Karpas-422 (cell line): ENCODE results near the gene MS4A6A. TPM values are rescaled to one million over a fixed set of nuclear protein-coding genes. Genes with fewer than 3 reads are reported as not detected.
A peak's percentile ranks its signal among the peaks of the same experiment; 100 is the strongest.
"Not testable (repeated sequence)": the region's sequence is repeated elsewhere in the genome, so short reads cannot be mapped to it uniquely, and the experiment has no call there.

ENCODE experiments used
- DNase-seq: peaks from one replicate; pipeline ENCODE4 v3.0.0-alpha.2; 2015
- H2AFZ ChIP-seq: fragments of 200-600 bp; sonication (generic); 2 replicates; pipeline ENCODE4 v1.6.1; 2014; ENCODE audit warnings: antibody characterized with exemption, low read length, mixed read lengths
- H3K27ac ChIP-seq: fragments of 200-600 bp; sonication (generic); 2 replicates; pipeline ENCODE4 v1.5.1; 2014; ENCODE audit warnings: mild to moderate bottlenecking, low read length, moderate library complexity
- H3K27me3 ChIP-seq: fragments of 200-600 bp; sonication (generic); 2 replicates; pipeline ENCODE4 v1.6.1; 2014; ENCODE audit warnings: low read length, mixed read lengths
- H3K36me3 ChIP-seq: fragments of 200-600 bp; sonication (generic); 2 replicates; pipeline ENCODE4 v1.6.1; 2014; ENCODE audit warnings: low read length, mixed read lengths; ENCODE audit not compliant: insufficient read depth
- H3K4me1 ChIP-seq: fragments of 200-600 bp; sonication (generic); 2 replicates; pipeline ENCODE4 v1.6.1; 2014; ENCODE audit warnings: mild to moderate bottlenecking, low read length, mixed read lengths
- H3K4me2 ChIP-seq: fragments of 200-600 bp; sonication (generic); 2 replicates; pipeline ENCODE4 v1.6.1; 2014; ENCODE audit warnings: low read length, low read depth, mild to moderate bottlenecking; ENCODE audit not compliant: poor library complexity, severe bottlenecking
- H3K4me3 ChIP-seq: fragments of 200-600 bp; sonication (generic); 2 replicates; pipeline ENCODE4 v1.5.1; 2014; ENCODE audit warnings: mild to moderate bottlenecking, antibody characterized with exemption, low read length, mixed read lengths
- H3K79me2 ChIP-seq: fragments of 200-600 bp; sonication (generic); 2 replicates; pipeline ENCODE4 v1.6.1; 2014; ENCODE audit warnings: mild to moderate bottlenecking, low read length, mixed read lengths
- H3K9ac ChIP-seq: fragments of 200-600 bp; sonication (generic); 2 replicates; pipeline ENCODE4 v1.6.0; 2014; ENCODE audit warnings: low read length
- H3K9me2 ChIP-seq: fragments of 200-600 bp; sonication (generic), shearing (Covaris generic); replicated peaks from 2 replicates; pipeline ENCODE4 v1.6.0; 2014; ENCODE audit warnings: mild to moderate bottlenecking, low read length, moderate library complexity; ENCODE audit not compliant: insufficient read depth
- H3K9me3 ChIP-seq: fragments of 300-700, 200-600 bp; sonication (generic); 2 replicates; pipeline ENCODE4 v1.6.1; 2014; ENCODE audit warnings: low read length, mixed read lengths
- H4K20me1 ChIP-seq: fragments of 200-600 bp; sonication (generic); 2 replicates; pipeline ENCODE4 v1.6.1; 2014; ENCODE audit warnings: mild to moderate bottlenecking, antibody characterized with exemption, low read length, low read depth; ENCODE audit not compliant: insufficient read depth
- total RNA-seq: library from RNA; depleted of rRNA; stranded (reverse); fragments of >200 nt; shearing (Covaris generic); gene quantifications from 2 replicates; pipeline ENCODE4 v1.2.3, GENCODE V29; 2014; ENCODE audit warnings: low replicate concordance

Gene MS4A6A
- total RNA-seq, 1 experiment from 2014 or later, result not detected

GRCh38 chr11:60133917-60134316 lies 49.0 kb downstream of the MS4A6A start:
- Histone ChIP-seq H3K79me2 (no peaks in the 10 kb centered on the region), H3K4me3 (no peak overlapping the region), H3K9me2 (no peaks in the 10 kb centered on the region), H3K36me3 (no peaks in the 10 kb centered on the region), H3K27me3 (no peaks in the 10 kb centered on the region), H3K9me3 (no peaks in the 10 kb centered on the region), H3K4me1 (peaks cover 5% of the 10 kb centered on the region), H3K27ac (no peak overlapping the region), H4K20me1 (no peaks in the 10 kb centered on the region), H3K4me2 (no peak overlapping the region), H2AFZ (no peak overlapping the region), H3K9ac (no peak overlapping the region)
- no peak for DNase-seq

GRCh38 chr11:60131912-60132311 lies 51.0 kb downstream of the MS4A6A start:
- Histone ChIP-seq H3K9me2 (no peaks in the 10 kb centered on the region), H3K27ac (no peak overlapping the region), H3K36me3 (no peaks in the 10 kb centered on the region), H3K9ac (no peak overlapping the region), H3K9me3 (no peaks in the 10 kb centered on the region), H3K79me2 (no peaks in the 10 kb centered on the region), H4K20me1 (no peaks in the 10 kb centered on the region), H3K4me3 (no peak overlapping the region), H3K27me3 (no peaks in the 10 kb centered on the region), H3K4me2 (no peak overlapping the region), H2AFZ (no peak overlapping the region), H3K4me1 (peaks cover 5% of the 10 kb centered on the region)
- no peak for DNase-seq

- Histone ChIP-seq H2AFZ (no peak overlapping the region), H3K9ac (no peak overlapping the region), H3K4me3 (no peak overlapping the region), H3K79me2 (no peaks in the 10 kb centered on the region), H3K4me2 (no peak overlapping the region), H3K27me3 (no peaks in the 10 kb centered on the region), H3K27ac (no peak overlapping the region), H3K4me1 (peaks cover 5% of the 10 kb centered on the region), H4K20me1 (no peaks in the 10 kb centered on the region), H3K9me2 (no peaks in the 10 kb centered on the region), H3K9me3 (no peaks in the 10 kb centered on the region), H3K36me3 (no peaks in the 10 kb centered on the region)
- DNase-seq, result peak; percentile 70
These were observed 52.4 kb downstream of the MS4A6A start for GRCh38 chr11:60130496-60130895.

- H3K4me2 ChIP-seq, result no peak overlapping the region
- no peak for DNase-seq
- no peaks in the 10 kb centered on the region for H3K9me3 ChIP-seq
- no peak overlapping the region for H3K9ac ChIP-seq
- H3K4me1 ChIP-seq, result peaks cover 12% of the 10 kb centered on the region
- no peak overlapping the region for H3K4me3 ChIP-seq
- H4K20me1 ChIP-seq, result no peaks in the 10 kb centered on the region
- no peaks in the 10 kb centered on the region for H3K9me2 ChIP-seq
- H3K79me2 ChIP-seq, result no peaks in the 10 kb centered on the region
- no peaks in the 10 kb centered on the region for H3K36me3 ChIP-seq
- H3K27me3 ChIP-seq, result no peaks in the 10 kb centered on the region
- H2AFZ ChIP-seq, result no peak overlapping the region
- no peak overlapping the region for H3K27ac ChIP-seq
These were observed 53.0 kb downstream of the MS4A6A start for GRCh38 chr11:60129853-60130252.

GRCh38 chr11:60128866-60129265 lies 54.0 kb downstream of the MS4A6A start:
- not testable (repeated sequence) for H3K27me3 ChIP-seq, H3K27ac ChIP-seq, H4K20me1 ChIP-seq, H3K9me2 ChIP-seq, DNase-seq, H3K36me3 ChIP-seq, H3K79me2 ChIP-seq, H3K9ac ChIP-seq, H3K4me2 ChIP-seq, H3K4me3 ChIP-seq, H3K9me3 ChIP-seq, H2AFZ ChIP-seq
- H3K4me1 ChIP-seq, result peaks cover 13% of the 10 kb centered on the region

GRCh38 chr11:60128376-60128775 lies 54.5 kb downstream of the MS4A6A start:
- H3K9me2 ChIP-seq, result no peaks in the 10 kb centered on the region
- no peaks in the 10 kb centered on the region for H3K79me2 ChIP-seq

GRCh38 chr11:60127311-60127811 lies 55.5 kb downstream of the MS4A6A start:
- Histone ChIP-seq H3K4me3 (no peak overlapping the region), H4K20me1 (no peaks in the 10 kb centered on the region), H3K27me3 (no peaks in the 10 kb centered on the region), H3K9me3 (no peaks in the 10 kb centered on the region), H3K9me2 (no peaks in the 10 kb centered on the region), H3K9ac (no peak overlapping the region), H3K36me3 (no peaks in the 10 kb centered on the region), H3K4me2 (no peak overlapping the region), H3K27ac (no peak overlapping the region), H2AFZ (no peak overlapping the region), H3K79me2 (no peaks in the 10 kb centered on the region), H3K4me1 (peaks cover 13% of the 10 kb centered on the region)
- no peak for DNase-seq

More at GRCh38 chr11:60128376-60128775, 54.5 kb downstream of the MS4A6A start:
- Histone ChIP-seq H4K20me1 (no peaks in the 10 kb centered on the region), H3K9me3 (no peaks in the 10 kb centered on the region), H3K27me3 (no peaks in the 10 kb centered on the region), H2AFZ (no peak overlapping the region), H3K4me1 (peaks cover 13% of the 10 kb centered on the region), H3K27ac (no peak overlapping the region), H3K4me3 (no peak overlapping the region), H3K9ac (no peak overlapping the region), H3K4me2 (no peak overlapping the region), H3K36me3 (no peaks in the 10 kb centered on the region)
- DNase-seq, result no peak

- Histone ChIP-seq H3K4me1 (peaks cover 13% of the 10 kb centered on the region), H3K27me3 (no peaks in the 10 kb centered on the region)
These were observed 56.8 kb downstream of the MS4A6A start for GRCh38 chr11:60125956-60126585.

More at GRCh38 chr11:60125956-60126585, 56.8 kb downstream of the MS4A6A start:
- H3K79me2 ChIP-seq, result no peaks in the 10 kb centered on the region
- H3K9me3 ChIP-seq, result no peaks in the 10 kb centered on the region
- H4K20me1 ChIP-seq, result no peaks in the 10 kb centered on the region
- no peaks in the 10 kb centered on the region for H3K9me2 ChIP-seq
- H3K4me2 ChIP-seq, result no peak overlapping the region
- no peaks in the 10 kb centered on the region for H3K36me3 ChIP-seq
- H3K9ac ChIP-seq, result no peak overlapping the region
- no peak overlapping the region for H3K4me3 ChIP-seq
- H2AFZ ChIP-seq, result no peak overlapping the region
- no peak overlapping the region for H3K27ac ChIP-seq
- no peak for DNase-seq
